ENCODE data around the gene TXNRD1. TPM values are rescaled to one million over a fixed set of nuclear protein-coding genes. Genes with fewer than 3 reads are reported as not detected.

Gene TXNRD1
- total and polyA plus RNA-seq, 4 donors = 23.6 to 70.8 (median 55.7) TPM

DNA sequence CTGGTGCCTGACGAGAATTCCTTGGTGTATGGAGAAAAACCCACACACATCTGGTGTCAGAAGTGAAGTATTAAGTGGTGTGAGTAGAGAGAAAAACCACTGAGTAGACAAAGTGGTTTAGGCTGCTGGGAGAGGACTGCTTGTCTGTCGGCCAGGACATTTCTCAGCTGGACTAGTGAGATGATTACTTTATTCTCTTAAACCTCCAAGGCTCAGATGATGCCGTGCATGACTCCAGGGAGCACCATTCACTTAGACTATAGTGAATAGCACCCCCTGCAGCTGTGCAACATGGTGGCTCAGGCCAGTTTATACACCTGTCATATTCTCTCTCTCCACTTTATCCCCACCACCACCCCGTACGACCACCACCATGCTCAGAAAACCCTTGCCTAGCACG lies 49.1 kb upstream of the TXNRD1 start:
- Histone ChIP-seq H3K4me1 (ENCODE audit: control insufficient read depth in 4 of 4, insufficient read depth in 4 of 4, low read length in 3 of 4) (no peaks in the 10 kb centered on the region), H3K27ac (ENCODE audit: low read depth in 1 of 2, low read length in 2 of 2) (no peak overlapping the region), H3K9ac (ENCODE audit: low read depth in 1 of 2, low read length in 2 of 2) (no peak overlapping the region), H3K27me3 (ENCODE audit: control insufficient read depth in 4 of 4, insufficient read depth in 4 of 4, low read length in 3 of 4) (no peaks in the 10 kb centered on the region), H3K9me3 (ENCODE audit: control insufficient read depth in 4 of 4, low read length in 3 of 4) (no peaks in the 10 kb centered on the region), H3K36me3 (ENCODE audit: control insufficient read depth in 4 of 4, insufficient read depth in 3 of 4, low read depth in 1 of 4, low read length in 3 of 4) (no peaks in the 10 kb centered on the region), H3K4me3 (ENCODE audit: low read depth in 1 of 3, low read length in 3 of 3) (no peak overlapping the region)
- no peak for DNase-seq (ENCODE audit: low spot score)
- no peak for TF ChIP-seq RAD21 (IDR thresholded peaks at IDR 0.05)
- TF ChIP-seq HNF4A (conservative IDR thresholded peaks at IDR 0.05) = no peak
- no peak for TF ChIP-seq FOXA2 (IDR thresholded peaks at IDR 0.05)
- no peak for TF ChIP-seq REST (IDR thresholded peaks at IDR 0.05)
- TF ChIP-seq EGR1 (IDR thresholded peaks at IDR 0.05; ENCODE audit: low read depth in 2 of 2) = no peak
- TF ChIP-seq NR2F2 (IDR thresholded peaks at IDR 0.05) = no peak
- TF ChIP-seq, protein P1, sequence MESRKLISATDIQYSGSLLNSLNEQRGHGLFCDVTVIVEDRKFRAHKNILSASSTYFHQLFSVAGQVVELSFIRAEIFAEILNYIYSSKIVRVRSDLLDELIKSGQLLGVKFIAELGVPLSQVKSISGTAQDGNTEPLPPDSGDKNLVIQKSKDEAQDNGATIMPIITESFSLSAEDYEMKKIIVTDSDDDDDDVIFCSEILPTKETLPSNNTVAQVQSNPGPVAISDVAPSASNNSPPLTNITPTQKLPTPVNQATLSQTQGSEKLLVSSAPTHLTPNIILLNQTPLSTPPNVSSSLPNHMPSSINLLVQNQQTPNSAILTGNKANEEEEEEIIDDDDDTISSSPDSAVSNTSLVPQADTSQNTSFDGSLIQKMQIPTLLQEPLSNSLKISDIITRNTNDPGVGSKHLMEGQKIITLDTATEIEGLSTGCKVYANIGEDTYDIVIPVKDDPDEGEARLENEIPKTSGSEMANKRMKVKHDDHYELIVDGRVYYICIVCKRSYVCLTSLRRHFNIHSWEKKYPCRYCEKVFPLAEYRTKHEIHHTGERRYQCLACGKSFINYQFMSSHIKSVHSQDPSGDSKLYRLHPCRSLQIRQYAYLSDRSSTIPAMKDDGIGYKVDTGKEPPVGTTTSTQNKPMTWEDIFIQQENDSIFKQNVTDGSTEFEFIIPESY (IDR thresholded peaks at IDR 0.05) = no peak
- TF ChIP-seq YY1 (IDR thresholded peaks at IDR 0.05) = no peak
- TF ChIP-seq, protein P2, sequence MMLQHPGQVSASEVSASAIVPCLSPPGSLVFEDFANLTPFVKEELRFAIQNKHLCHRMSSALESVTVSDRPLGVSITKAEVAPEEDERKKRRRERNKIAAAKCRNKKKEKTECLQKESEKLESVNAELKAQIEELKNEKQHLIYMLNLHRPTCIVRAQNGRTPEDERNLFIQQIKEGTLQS (IDR thresholded peaks at IDR 0.05) = no peak
- no peak for TF ChIP-seq SP1 (IDR thresholded peaks at IDR 0.05)
- no peak for TF ChIP-seq MAX (IDR thresholded peaks at IDR 0.05)
- WGBS = 86% methylated on average over 6 of the region's 6 CpGs

DNA sequence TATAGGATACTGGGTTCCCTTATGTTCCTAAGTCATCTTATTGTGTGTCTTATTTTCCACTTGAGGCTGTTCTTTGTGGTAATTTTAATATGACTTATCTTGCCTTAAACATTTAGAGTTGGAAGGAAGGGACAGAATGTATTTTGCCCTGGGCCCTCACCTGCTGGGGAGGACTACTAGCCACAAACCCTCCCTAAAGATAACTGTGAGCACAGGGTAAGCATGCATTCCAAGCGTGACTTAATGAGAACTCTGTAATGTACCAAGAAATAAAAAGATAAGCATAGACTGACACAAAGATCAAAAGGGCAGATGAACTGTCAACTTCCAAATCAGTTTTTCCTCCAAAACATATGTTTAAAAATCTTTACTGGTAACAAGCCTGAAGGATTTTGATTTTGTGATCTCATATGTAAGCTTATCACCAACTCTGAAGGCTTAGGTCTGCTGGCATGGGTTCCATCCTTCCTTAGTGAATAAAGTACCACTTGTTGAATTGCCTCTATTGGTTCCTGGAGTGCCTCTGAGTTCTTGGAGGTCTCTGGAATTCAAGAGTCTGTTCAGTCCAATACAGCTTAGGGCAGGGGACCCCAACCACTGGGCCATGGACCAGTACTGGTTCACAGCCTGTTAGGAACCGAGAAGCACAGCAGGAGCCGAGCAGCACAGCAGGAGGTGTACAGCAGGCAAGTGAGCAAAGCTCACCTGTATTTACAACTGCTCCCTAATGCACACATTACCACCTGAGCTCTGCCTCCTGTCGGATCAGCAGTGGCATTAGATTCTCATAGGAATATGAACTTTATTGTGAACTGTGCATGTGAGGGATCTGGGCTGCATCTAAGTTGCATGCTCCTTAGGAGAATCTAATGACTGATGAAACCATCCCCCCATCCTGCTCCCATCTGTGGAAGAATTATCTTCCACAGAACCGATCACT lies 47.8 kb upstream of the TXNRD1 start:
- Histone ChIP-seq H3K27ac (ENCODE audit: low read depth in 1 of 2, low read length in 2 of 2) (no peak overlapping the region), H3K27me3 (ENCODE audit: control insufficient read depth in 4 of 4, insufficient read depth in 4 of 4, low read length in 3 of 4) (no peaks in the 10 kb centered on the region), H3K36me3 (ENCODE audit: control insufficient read depth in 4 of 4, insufficient read depth in 3 of 4, low read depth in 1 of 4, low read length in 3 of 4) (no peaks in the 10 kb centered on the region), H3K9me3 (ENCODE audit: control insufficient read depth in 4 of 4, low read length in 3 of 4) (no peaks in the 10 kb centered on the region), H3K9ac (ENCODE audit: low read depth in 1 of 2, low read length in 2 of 2) (no peak overlapping the region), H3K4me1 (ENCODE audit: control insufficient read depth in 4 of 4, insufficient read depth in 4 of 4, low read length in 3 of 4) (no peaks in the 10 kb centered on the region), H3K4me3 (ENCODE audit: low read depth in 1 of 3, low read length in 3 of 3) (no peak overlapping the region)
- no peak for DNase-seq (ENCODE audit: low spot score)
- WGBS = 91% methylated on average over 5 of the region's 5 CpGs
- TF ChIP-seq HNF4A (conservative IDR thresholded peaks at IDR 0.05) = no peak
- TF ChIP-seq HNF4G (IDR thresholded peaks at IDR 0.05) = no peak
- TF ChIP-seq FOXA2 (IDR thresholded peaks at IDR 0.05) = no peak
- no peak for TF ChIP-seq RAD21 (IDR thresholded peaks at IDR 0.05)
- no peak for TF ChIP-seq YY1 (IDR thresholded peaks at IDR 0.05)
